Epidermal melanocyte (primary cell): ENCODE measurements around the gene DNM3.
"Not testable (repeated sequence)": the region's sequence is repeated elsewhere in the genome, so short reads cannot be mapped to it uniquely, and the experiment has no call there.

Source experiments
- DNase-seq: peaks from one replicate; pipeline ENCODE4 v3.0.0; 2011; ENCODE audit warnings: low spot score; ENCODE audit not compliant: insufficient read length

DNM3 gene

DNA sequence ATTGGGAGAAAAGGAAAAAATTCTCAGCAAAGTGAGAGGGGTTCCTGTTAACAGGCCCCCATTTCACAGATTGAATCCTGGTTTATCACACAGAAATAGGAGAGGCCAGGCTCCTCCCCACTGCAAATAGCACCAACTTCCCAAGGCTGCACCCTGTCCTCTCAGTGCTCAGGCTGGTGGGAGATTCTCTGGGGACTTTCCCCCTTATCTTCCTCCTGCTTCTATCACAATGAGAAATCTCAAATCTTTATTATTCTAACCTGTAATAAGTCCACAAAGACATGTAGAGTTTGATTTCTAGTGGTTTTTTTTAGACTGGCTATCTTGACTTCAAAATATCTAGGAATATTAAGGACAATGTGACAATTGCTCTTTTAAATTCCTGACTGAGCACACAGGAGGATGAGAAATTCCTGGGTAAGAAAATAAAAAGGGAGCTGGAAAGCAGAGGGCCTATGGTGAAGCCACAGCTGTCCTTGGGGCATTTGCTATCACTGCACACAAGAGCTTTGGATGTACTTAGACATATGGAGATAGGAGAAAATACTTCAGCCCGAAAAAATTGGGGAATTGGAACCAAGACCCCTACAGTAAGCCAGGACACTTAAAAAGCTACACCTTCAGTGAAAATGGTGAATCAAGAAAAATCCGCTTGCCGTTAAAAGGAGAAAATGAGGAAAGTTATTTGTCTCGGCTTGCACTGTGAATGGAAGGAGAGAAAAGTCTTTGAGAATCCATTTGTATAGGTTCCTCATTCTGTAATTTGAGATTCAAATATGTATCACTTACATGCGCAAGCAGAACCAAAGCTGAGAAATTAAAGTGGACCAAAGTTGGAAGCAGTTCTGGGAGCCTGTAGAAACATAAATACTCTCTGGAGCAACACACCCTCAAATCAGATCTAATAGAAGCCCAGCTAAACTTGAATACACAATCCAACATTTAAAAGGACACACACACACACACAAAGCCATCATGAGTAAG, 513.3 kb downstream of the DNM3 start:
- no peak for DNase-seq

DNA sequence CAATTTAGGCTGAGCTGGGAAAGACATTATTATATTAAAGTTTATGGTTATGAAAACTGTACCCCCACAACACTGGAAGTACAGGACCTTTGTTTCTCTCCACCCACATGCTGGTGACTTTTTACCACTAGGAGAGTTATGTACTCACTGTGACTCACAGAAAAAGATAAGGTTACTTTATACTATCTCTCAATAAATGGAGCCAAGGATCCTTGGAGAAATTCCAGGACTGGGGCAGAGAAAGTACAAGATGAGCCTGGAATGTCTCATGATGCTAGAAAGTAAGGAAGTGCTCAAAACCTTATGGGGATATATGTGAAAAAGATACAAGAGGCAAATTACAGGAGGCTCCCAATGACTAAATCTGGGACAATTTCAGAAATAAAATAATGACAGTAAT, 515.3 kb downstream of the DNM3 start:
- DNase-seq = no peak

DNA sequence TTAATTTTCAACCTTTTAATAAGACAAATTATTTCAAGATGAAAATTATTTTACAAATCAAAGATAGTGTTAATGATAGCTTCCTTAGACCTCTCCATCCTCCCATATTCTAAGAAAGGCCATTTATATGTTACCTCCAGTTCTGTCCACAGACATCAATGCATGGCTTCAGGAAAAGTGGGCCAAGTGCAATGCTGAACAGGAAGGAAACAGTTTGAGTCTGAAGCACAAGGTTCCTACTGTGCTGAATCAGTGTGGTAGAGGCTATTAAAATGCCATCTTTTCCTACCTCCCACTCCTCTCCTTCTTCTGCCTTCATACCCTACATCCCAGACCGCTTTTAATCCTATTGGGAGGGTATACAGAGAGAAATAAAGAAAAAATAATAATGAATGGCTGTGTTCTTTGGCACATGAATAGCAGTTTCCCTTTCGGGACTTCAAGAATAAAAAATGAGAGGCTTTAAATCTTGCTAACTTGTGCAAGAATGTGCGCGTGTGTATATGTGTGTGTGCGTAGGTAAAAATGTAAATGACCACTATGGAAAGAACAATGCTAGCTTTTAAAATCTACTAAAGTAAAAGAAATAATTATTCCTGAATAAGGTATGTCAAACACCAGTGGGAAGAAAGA, 516.6 kb downstream of the DNM3 start:
- DNase-seq = no peak

DNA sequence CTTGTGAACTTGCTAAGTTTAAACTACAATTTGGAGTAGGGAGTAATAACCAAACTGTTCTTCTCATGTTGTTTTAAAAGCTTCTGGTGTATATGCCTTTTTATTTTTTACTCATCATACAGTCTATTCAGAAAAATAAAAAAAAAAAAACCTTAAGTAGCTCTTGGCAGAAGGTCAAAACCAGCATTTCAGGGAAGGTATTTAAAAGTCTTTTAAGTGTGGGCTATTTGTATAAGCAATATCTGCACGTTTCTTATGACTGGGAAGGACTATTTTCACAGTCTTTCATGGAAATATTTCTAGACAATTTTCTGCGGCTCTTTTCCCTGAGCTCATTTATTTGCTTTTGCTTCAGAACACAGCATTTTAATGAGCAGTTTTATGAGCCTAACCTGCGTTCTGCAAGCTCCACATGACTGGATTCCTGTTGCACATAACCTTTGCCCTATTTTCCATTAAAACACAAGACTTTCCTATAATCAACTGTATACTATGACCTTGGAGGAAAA, 518.2 kb downstream of the DNM3 start:
- DNase-seq = no peak

DNA sequence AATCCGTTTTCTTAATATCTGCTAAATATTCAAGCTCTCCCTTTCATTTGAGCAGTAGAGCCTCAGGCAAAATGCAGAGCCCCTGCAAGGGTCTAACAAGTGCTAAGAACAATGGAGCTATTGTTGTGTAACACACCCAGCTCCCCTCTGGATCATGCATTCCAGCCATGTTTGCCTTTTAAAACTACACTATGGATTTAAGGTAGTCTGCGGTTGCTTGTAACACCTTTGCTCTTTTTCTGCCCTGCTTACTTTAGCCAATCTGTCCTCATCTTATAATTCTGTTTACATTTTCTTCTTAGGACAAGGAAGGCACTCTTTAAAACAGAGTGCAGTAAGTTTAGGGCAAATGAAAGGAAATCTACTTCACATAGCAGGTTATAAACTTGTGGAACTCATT, 519.2 kb downstream of the DNM3 start:
- DNase-seq = no peak

DNA sequence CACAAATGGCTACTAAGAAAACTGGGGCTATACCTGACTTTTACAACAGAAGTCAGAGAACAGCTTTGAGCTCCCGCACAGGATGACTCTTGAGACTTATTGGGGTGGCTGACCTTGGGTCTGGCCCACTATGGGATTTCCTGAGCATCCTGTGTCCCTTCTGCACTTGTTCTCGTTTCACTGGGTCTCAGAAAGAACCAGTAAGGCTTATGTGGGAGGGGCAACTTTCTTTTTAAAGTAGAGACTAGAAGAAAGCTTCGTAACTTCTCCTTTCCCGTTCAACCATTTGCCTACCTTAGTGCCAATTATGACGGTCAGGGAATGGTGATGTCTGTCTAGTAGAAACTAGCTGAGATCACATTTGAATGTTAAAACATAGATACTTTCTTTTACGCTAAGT, 519.7 kb downstream of the DNM3 start:
- no peak for DNase-seq

DNA sequence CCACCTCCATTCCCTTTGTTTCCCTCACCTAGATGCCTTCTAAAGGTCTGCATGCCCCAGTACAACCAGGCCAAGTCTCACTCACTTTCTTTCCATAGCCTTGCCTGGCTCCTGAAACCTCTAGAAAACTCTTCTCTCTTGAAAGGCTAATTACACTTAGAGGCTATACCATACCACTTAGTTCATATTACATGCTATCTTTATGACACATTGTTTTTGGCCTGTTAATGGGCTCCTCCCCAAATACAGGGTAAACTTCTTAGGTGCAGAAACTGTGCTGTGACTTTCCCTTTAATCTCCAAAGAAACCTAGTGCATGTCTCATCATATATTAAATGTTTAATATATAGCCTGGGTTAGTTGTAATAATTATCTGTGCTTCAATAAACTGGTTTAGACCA, 522.6 kb downstream of the DNM3 start:
- no peak for DNase-seq

DNA sequence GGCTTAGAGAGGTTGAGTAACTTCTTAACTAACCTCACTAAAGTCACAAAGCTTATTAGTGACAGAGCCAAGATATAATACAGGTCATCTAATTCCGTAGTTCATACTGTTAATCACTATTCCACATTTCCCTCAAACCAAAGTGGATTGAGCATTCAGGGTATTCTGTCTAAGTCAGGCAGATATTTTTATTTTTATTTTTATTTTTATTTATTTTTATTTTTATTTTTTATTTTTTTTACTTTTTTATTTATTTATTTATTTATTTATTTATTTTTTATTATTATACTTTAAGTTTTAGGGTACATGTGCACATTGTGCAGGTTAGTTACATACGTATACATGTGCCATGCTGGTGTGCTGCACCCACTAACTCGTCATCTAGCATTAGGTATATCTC, 530.3 kb downstream of the DNM3 start:
- not testable (repeated sequence) for DNase-seq

DNA sequence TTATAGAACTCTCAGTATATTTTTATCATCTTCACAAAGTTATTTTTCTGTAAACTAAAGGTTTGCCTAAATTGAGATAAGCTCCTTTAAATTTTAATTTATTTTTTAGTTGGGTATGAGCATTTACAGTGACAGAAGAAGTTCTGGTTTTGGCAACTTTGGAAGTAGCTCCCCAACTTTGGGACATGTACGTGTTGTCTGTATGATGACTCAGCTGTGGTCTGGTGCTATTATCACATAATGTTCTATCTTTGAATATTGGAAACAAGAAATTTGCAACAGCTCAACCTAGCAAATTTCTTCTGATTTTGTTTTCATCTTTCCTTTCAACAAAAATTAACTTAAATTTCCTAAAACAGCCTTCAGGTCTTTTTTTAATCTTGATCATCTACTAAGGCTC, 532.6 kb downstream of the DNM3 start:
- no peak for DNase-seq

DNA sequence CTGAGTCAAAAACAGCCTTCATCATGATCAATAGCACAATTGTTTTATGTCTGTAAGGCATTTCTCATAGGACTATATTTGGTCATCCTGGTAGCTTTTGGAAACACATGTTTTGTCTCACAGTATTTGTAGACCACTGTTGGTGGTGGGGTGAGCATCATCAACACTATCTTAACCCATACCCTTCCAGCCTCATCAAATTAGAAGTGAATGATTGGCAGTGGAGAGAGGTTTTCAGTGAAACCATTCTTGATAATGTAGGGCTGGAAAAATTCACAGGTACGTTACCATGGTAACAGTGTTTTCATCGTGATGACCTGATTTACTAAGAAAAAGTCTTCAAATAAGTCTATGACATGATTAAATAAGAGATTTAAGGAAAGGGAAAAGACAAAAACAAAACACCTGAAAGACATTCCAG, 533.9 kb downstream of the DNM3 start:
- DNase-seq = no peak

DNA sequence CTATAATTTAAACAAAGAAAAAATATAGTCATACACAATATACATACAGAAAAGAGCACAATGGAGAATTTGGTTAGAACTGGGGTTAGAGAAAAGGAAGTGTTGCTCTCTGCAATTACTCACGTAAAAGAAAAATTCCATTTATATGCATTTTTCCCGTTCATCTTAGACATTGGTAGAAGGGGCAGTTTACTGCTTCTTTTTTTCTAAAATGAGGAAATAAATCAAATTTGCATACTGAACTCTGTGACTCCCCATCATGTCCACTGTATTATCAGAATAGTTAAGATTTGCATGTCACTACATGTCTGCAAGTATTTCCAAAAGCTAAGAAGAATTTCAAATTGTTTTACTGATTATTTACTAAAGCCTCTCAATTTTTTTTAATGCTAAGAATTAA, 535.1 kb downstream of the DNM3 start:
- no peak for DNase-seq

DNA sequence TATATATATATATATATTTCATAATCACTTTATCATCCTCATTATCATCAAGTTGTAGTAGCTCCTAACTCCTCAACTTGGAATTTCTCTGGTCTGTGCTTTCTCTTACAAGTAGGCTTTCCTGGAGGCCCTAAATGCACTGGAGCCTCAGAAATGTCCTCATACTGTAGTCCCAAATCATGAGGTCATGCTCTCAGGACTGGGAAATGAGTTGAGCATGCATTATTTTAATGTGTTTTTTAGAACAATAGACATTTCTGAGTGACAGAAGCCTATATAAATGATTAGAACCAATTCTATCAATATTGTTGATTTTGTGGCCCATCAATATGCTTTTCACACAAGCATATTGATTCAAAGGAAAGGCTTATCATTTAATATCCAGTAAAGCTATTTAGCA, 536.3 kb downstream of the DNM3 start:
- DNase-seq = no peak

DNA sequence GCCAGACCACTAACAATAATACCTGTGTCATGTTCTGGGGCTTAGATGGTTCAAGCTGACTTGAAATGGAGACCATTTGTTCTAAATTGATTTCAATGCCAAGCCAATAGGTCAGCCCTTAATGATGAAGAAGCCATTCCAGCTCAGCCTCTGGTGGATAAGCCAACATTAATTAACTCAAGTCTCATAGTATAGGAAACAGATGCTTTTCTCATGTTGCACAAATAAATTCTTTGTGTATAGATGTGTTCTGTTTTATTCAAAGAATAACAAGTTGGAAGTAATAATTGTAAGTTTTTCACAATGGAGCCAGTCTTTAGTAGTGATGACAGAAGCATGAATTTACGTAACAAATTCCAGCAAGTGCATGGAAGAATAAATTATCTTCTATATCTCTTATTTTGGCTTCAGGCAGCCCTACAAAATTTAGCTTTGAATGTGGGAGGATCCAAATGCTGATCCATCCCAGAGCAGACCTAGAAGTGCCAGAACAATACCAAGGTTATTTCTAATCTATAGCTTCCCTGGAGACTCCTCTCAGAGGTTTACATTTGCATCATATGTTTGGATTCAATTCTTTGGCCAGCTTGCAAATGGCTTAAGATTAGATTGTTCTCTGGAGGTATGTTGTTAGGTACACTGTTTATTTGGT, 536.9 kb downstream of the DNM3 start:
- no peak for DNase-seq

DNA sequence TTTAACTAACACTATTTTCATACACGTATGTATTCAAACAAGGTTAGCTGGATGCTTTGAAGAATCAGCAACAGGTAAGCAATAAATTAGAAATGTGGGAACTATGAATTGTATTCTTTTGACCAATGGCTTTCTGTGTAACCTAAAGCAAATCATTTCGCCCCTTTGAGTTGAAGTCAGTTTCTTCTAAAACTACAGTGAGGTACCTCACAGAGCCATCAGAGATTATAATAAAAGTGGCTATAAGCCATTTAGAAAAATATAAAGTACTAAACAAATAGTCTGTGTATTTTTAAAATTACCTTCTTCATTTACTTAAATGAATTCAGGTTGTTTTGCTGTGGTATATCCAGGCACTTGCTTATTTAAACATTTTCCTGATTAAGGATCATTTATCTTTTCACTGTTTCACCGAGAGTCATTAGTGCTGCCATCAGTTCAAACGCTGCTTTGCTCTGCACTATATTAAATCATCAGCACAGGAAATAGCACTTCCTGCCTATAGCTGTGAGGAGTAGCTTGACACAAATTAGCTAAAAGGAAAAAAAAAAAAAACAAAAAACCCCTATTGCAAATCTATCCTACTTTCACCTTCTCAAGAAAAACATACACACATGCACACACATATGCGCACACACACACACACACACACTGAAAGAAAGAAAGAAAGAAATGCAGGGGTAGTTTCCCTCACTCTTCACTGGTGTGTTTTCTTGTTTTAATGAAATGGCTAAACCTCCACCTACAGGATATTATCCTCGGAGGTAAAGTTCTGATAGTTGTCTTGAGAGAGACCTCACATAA, 539.3 kb downstream of the DNM3 start:
- DNase-seq = no peak

DNA sequence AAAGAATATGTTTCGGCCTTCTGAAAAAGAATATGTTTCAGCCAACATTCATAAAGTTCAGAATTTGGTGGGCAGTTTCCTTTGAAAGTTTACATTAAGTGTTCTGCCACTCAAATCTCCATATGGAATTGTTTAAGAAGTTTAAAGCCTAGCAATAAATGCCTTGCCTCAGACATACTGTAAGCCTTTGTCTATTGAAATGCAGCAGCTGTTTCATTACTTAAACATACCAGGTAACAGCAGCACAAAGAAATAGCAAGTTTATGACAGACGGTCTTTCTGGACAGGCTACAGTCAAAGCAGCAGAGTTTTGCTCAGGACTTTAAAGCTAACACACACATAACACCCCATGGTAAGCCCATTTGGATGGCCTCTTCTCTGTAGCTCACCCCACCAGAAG, 540.6 kb downstream of the DNM3 start:
- no peak for DNase-seq

DNA sequence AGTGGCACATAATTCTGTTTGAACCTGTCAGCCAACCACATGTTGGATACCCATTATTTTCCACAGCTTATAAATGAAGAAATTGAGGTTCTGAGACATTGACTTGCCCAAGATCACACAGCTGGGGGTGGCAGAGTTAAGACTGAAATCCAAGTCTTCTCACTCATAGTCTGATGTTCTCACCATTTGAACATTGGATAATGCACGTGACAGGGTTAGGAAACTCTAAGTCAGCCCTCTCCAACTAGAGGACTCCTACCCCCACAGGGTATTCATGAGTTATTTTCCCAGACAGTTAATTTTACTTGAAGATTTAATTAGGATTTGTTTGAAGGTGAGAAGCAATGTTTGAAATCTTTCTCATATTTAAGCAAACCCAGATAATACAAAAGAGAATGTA, 541.1 kb downstream of the DNM3 start:
- no peak for DNase-seq

DNA sequence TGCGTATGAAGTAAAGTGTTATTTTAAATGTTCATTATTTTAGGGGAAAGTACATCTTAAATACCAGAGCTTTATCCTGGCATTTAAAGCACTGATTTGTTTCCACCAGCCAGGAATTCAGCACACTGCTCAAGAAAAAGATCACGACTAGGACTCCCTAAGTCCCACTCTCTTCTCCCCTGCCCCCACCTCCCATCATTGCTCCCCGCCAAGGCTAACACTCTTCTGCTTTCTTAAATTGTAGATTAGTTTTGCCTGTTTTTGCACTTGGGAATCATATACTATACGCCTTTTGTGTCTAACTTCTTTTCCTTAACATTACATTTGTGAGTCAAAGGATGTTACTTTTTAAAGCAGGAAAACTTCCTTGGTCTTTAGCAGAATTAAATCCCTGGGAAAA, 541.7 kb downstream of the DNM3 start:
- DNase-seq = no peak

DNA sequence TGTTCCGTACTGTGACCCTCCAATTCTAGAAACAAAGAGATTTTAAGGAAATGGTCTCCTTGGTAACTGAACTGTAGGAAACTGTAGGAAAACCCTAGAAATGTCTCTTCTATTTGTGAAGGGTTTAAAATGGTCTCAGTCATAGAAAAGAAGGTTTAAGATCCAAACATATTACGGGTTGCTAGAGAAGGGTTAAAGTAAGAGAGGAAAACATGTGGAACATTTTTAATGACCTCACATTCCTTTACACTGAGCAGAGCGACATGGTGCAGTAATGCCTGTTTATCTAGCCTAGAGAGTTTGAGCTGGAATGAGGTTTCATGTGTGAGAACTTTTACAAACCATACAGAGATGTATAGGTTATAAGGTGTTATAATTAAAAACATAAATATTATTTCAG, 542.2 kb downstream of the DNM3 start:
- no peak for DNase-seq

DNA sequence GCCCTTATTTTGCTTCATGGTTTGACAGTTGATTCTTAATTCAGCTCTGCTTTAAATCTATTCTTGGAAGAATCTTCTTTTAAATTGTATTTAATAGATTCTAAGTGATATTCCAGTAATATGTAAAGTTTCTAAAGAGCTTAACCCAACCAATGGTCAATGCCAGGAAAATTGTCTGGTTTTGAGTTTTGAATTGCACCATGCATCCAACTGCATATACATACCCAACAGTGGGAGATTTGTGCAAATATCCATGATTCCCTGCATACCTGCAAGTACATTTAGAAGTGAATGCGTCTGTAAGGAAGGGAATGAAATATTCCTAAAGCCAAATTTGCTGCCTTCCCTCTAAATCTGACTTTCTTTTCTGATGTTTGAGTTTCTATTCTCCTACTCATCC, 543.4 kb downstream of the DNM3 start:
- DNase-seq = no peak

DNA sequence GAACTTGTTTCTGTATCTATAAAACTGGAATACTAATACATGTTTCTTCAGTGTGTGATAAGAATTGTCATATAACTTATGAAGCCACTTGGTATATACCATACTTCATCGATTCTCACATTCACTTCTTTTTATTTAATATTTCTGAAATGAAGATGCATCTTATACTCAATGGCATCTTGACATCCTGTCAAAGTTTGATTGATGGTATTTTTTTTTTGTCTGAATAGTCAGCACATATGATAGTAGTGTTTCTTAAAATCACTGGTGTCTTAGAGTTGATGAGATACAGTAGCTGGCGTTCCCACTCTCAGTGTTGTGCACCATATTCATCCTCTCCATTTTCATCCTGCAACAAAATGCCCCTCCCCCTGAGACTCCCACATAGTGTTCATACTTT, 544.7 kb downstream of the DNM3 start:
- no peak for DNase-seq

DNA sequence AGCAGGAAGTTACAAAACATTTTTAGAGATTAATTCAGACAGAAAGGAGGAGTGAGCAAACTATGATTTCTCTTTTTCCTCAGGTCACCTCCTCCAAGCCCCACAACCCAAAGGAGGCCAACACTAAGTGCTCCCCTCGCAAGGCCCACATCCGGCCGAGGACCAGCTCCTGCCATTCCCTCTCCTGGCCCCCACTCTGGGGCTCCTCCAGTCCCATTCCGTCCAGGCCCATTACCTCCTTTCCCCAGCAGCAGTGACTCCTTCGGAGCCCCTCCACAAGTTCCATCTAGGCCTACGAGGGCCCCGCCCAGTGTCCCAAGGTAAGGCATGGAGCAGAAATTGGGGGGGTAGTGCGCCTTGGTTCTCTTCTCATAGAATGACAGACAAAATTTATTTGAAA, 547.2 kb downstream of the DNM3 start:
- no peak for DNase-seq
